Transverse colon (tissue), 4 donors: ENCODE data around the gene NASP. TPM values are rescaled to one million over a fixed set of nuclear protein-coding genes. Genes with fewer than 3 reads are reported as not detected.

Experiments
- DNase-seq: peaks from one replicate; pipeline ENCODE4 v3.0.0-alpha.2; 2019
- H3K27ac ChIP-seq, 4 donors: fragments of 200-600 bp; sonication (generic); 2 replicates each; pipeline ENCODE4 v1.5.1; 2016 to 2018; ENCODE audit warnings: inconsistent platforms in 4 of 4
- H3K27me3 ChIP-seq: fragments of 200-600 bp; sonication (generic); 2 replicates; pipeline ENCODE4 v1.5.1; 2017; ENCODE audit warnings: inconsistent platforms
- H3K36me3 ChIP-seq, 4 donors: fragments of 200-600 bp; sonication (generic); 2 replicates each; pipeline ENCODE4 v1.5.1; 2017 to 2019; ENCODE audit warnings: inconsistent platforms in 4 of 4
- H3K4me1 ChIP-seq, 4 donors: fragments of 200-600 bp; sonication (generic); 2 replicates each; pipeline ENCODE4 v1.5.1; 2017 to 2020; ENCODE audit warnings: inconsistent platforms in 4 of 4
- H3K4me3 ChIP-seq, 4 donors: fragments of 200-600 bp; sonication (generic); 1 replicate in 1 of 4; 2 replicates in 3 of 4; pipeline versions ENCODE4 v1.5.1 to v1.6.1; 2017 to 2019; ENCODE audit warnings: inconsistent platforms in 4 of 4
- H3K9me3 ChIP-seq, 2 donors: fragments of 200-600 bp; sonication (generic); 2 replicates each; pipeline ENCODE4 v1.5.1; 2017 to 2019; ENCODE audit warnings: inconsistent platforms in 2 of 2
- EP300 ChIP-seq: sonication (generic); formaldehyde crosslinking; IDR thresholded peaks from one replicate; pipeline ENCODE4 v1.6.1; 2017; ENCODE audit warnings: antibody characterized with exemption, low read depth
- POLR2A ChIP-seq: fragments of 450-650 bp; IDR thresholded peaks from one replicate; pipeline ENCODE4 v1.6.1; 2016; ENCODE audit warnings: antibody characterized with exemption, mild to moderate bottlenecking, moderate library complexity
- POLR2AphosphoS5 ChIP-seq, 3 donors: sonication (generic); formaldehyde crosslinking; IDR thresholded peaks; one replicate each; pipeline ENCODE4 v1.6.1; 2016; ENCODE audit warnings: antibody characterized with exemption in 3 of 3
- WGBS, 2 donors: methylation state at CpG; one replicate each; pipeline ENCODE4 v1.1.5; 2018; ENCODE audit warnings: low coverage in 1 of 2; 5-methylcytosine and 5-hydroxymethylcytosine counted together
- in situ Hi-C, 4 donors: fragments of 200-750 bp; cut with MboI; loops; one replicate each; pipeline versions ENCODE4 v1.15.0 to v1.15.1; 2017; ENCODE audit warnings: low sequenced_read_pairs in 3 of 4, low pct_ligation_motif_present in 1 of 4, low pct_unique_long_range_greater_than_20kb in 1 of 4
- intact Hi-C: fragments of 100-400 bp; cut with DNase I; formaldehyde crosslinking; loops from one replicate; pipeline ENCODE4 v1.15.1; 2023; ENCODE audit warnings: low total_unique reads
- small RNA-seq, 4 donors: library from RNA; depleted of rRNA; stranded (forward); fragments of <200 nt; gene quantifications; one replicate each; pipeline ENCODE3, GENCODE V24; 2016
- total RNA-seq, 4 donors: library from RNA; depleted of rRNA; stranded (reverse); fragments of >200 nt; gene quantifications; one replicate each; pipeline ENCODE4 v1.1.0, GENCODE V29; 2016
- TF ChIP-seq, protein P1 (sequence below), 5 experiments: fragments of 200-600 bp in 3 of 5; fragments of 450-650 bp in 2 of 5; sonication (generic) in 3 of 5; IDR thresholded peaks; 1 replicate in 2 of 5; 2 replicates in 3 of 5; pipeline ENCODE4 v1.5.1; 2016 to 2017; ENCODE audit warnings: antibody characterized with exemption in 5 of 5, inconsistent platforms in 3 of 5, mild to moderate bottlenecking in 2 of 5, moderate library complexity in 1 of 5

NASP gene
- total RNA-seq, 4 donors from 2014 or later: 34.4 to 62.2 (median 37.5) TPM

DNA sequence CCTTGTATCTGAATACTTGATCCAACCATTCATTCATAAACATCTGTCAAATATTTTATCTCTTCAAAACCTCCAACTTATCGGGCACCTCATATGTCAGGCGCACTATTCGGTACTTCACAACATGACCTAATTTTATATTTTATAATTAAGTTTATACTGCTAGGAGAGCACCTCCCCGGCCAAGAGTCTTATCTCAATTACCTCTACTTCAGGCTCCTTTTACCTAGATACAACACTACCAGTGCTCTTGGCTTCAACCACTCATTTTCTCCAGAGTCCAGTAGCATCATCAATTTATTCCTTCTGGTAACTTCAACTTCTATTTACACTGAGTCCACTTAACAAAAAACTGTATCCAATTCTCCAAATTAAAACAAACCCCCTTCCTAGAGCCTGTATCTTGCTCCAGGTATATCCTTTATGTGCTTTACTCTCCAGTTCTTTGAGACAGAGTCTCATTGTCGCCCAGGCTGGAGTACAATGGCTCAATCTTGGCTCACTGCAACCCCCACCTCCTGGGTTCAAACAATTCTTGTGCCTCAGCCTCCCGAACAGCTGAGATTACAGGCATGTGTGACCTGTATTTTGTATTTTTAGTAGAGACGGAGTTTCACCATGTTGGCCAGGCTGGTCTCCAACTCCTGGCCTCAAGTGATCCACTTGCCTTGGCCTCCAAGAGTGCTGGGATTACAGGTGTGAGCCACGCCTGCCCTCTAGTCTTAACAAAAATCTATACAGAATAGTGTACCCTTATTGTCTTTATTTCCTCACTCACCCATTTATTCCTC lies 83.7 kb downstream of the NASP start:
- Histone ChIP-seq H3K4me3 (no peak overlapping the region), H3K36me3 (no peaks in the 10 kb centered on the region), H3K4me1 (peaks cover 7 to 60% (median 21%) of the 10 kb centered on the region in 4 donors), H3K9me3 (no peaks in the 10 kb centered on the region), H3K27ac (no peak overlapping the region), H3K27me3 (no peaks in the 10 kb centered on the region)
- in situ Hi-C loops: no loop called here
- TF ChIP-seq, protein P1, sequence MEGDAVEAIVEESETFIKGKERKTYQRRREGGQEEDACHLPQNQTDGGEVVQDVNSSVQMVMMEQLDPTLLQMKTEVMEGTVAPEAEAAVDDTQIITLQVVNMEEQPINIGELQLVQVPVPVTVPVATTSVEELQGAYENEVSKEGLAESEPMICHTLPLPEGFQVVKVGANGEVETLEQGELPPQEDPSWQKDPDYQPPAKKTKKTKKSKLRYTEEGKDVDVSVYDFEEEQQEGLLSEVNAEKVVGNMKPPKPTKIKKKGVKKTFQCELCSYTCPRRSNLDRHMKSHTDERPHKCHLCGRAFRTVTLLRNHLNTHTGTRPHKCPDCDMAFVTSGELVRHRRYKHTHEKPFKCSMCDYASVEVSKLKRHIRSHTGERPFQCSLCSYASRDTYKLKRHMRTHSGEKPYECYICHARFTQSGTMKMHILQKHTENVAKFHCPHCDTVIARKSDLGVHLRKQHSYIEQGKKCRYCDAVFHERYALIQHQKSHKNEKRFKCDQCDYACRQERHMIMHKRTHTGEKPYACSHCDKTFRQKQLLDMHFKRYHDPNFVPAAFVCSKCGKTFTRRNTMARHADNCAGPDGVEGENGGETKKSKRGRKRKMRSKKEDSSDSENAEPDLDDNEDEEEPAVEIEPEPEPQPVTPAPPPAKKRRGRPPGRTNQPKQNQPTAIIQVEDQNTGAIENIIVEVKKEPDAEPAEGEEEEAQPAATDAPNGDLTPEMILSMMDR (IDR thresholded peaks at IDR 0.05): no peak
- TF ChIP-seq POLR2AphosphoS5 (IDR thresholded peaks at IDR 0.05) (no peak), EP300 (no peak), POLR2A (no peak)
- intact Hi-C loops: no loop called here
- 74 to 89% methylated on average over 7 to 8 of the region's 8 CpGs for WGBS, 2 donors
- DNase-seq: no peak

Small RNAs within 50 kb of the gene (small RNA-seq; reads per million reads assigned to genes)
- gene AL355480.1: 0 reads per million in 4 donors
- 0 to 0.24 (median 0) reads per million in 4 donors for gene AL355480.2
- 0 reads per million in 4 donors for gene AL355480.3
- 0 reads per million in 4 donors for gene AL355480.4

Other genes with a start within 250 kb of the NASP start
- gene TOE1, start 243.9 kb upstream of the NASP start, total RNA-seq: 10 to 100 TPM in 3 of 4 donors, 1 to 10 TPM in 1; 4.8 to 58.7 (median 16.4) TPM
- 10 to 100 TPM; 28.7 to 78.2 (median 49.0) TPM for gene MUTYH, start 243.6 kb upstream of the NASP start, total RNA-seq
- 10 to 100 TPM in 3 of 4 donors, 1 to 10 TPM in 1; 5.2 to 32.2 (median 14.5) TPM for gene TESK2, start 92.9 kb upstream of the NASP start, total RNA-seq
- 1 to 10 TPM in 1 of 4 donors, under 1 TPM in 1, not detected in 2; 0.27 to 1.1 TPM for gene CCDC163, start 84.0 kb upstream of the NASP start, total RNA-seq
- gene MMACHC, start 83.7 kb upstream of the NASP start, total RNA-seq: 10 to 100 TPM in 1 of 4 donors, 1 to 10 TPM in 3; 3.7 to 21.3 (median 4.5) TPM
- 100 to 1,000 TPM; 120 to 291 (median 189) TPM for gene PRDX1, start 62.2 kb upstream of the NASP start, total RNA-seq
- 100 to 1,000 TPM in 3 of 4 donors, 10 to 100 TPM in 1; 86.5 to 158 (median 128) TPM for gene AKR1A1, start 33.2 kb upstream of the NASP start, total RNA-seq
- 10 to 100 TPM in 2 of 4 donors, 1 to 10 TPM in 2; 9.0 to 21.3 (median 10.0) TPM for gene CCDC17, start 40.0 kb downstream of the NASP start, total RNA-seq
- gene GPBP1L1, start 102.5 kb downstream of the NASP start, total RNA-seq: 100 to 1,000 TPM; 162 to 284 (median 222) TPM
- gene TMEM69, start 104.1 kb downstream of the NASP start, total RNA-seq: 10 to 100 TPM in 3 of 4 donors, 1 to 10 TPM in 1; 6.4 to 47.2 (median 28.0) TPM
- gene IPP, start 166.6 kb downstream of the NASP start, total RNA-seq: 10 to 100 TPM; 12.8 to 36.4 (median 15.8) TPM
- gene MAST2, start 219.6 kb downstream of the NASP start, total RNA-seq: 100 to 1,000 TPM; 160 to 313 (median 161) TPM